ENCODE results near the gene TRIM15. TPM values are rescaled to one million over a fixed set of nuclear protein-coding genes. Genes with fewer than 3 reads are reported as not detected.

TRIM15 gene
- polyA plus RNA-seq, 1 donor (not counting 4 experiments of a cell fraction or from before 2014, with no cell fraction given): not detected

DNA sequence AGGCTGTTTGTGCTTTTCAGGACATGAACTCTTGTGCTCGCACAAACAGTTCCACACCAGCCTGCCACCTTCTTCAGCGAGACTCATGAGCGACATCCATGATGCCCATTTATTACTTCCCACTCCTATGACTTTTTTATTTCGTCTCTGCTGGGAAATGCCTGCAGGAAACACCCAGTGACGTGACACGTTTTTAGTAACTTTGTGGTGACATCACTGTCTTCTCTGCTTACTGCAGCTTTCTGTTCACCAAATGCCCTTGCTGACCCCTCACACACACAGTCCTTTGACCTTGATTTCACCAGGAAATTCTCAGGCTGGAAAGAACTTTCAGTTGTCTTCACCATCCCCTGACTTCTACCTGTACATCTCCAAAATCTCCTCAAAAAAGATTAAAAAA is 18.5 kb upstream of the TRIM15 start:
- FAIRE-seq (no peak), DNase-seq (ENCODE audit: low read depth, low spot score) (no peak)
- H3K36me3 ChIP-seq (ENCODE audit: control insufficient read depth in 2 of 2, extremely low read depth in 1 of 2, insufficient read depth in 2 of 2, low read length in 2 of 2): no peaks in the 10 kb centered on the region
- H3K9me1 ChIP-seq (ENCODE audit: control insufficient read depth, extremely low read depth, insufficient read depth, low read length): no peaks in the 10 kb centered on the region
- peaks cover 22% of the 10 kb centered on the region for H3K27me3 ChIP-seq (ENCODE audit: control insufficient read depth, extremely low read depth, insufficient read depth, low read length)
- dilution Hi-C loops (cut with MboI; ENCODE audit: extremely low pct_ligation_motif_present, low sequenced_read_pairs): no loop called here
- H3K4me3 ChIP-seq (ENCODE audit: control insufficient read depth in 2 of 3, extremely low read depth in 1 of 3, insufficient read depth in 2 of 3, low read depth in 1 of 3, low read length in 3 of 3): no peak overlapping the region
- no peak for TF ChIP-seq EZH2 (IDR thresholded peaks at IDR 0.05; ENCODE audit: low read length)
- no peak overlapping the region for H3K4me2 ChIP-seq (ENCODE audit: control insufficient read depth, extremely low read depth, insufficient read depth, low read depth, low read length)
- H4K20me1 ChIP-seq (ENCODE audit: control insufficient read depth, extremely low read depth, insufficient read depth, low read length): no peaks in the 10 kb centered on the region
- no peak overlapping the region for H2AFZ ChIP-seq (ENCODE audit: control insufficient read depth, low read length)
- H3K79me2 ChIP-seq (ENCODE audit: control insufficient read depth, insufficient read depth, low read length): no peaks in the 10 kb centered on the region
- H3K9me3 ChIP-seq (ENCODE audit: control insufficient read depth, low read depth, low read length): no peaks in the 10 kb centered on the region
- H3K4me1 ChIP-seq (ENCODE audit: control insufficient read depth, extremely low read depth, insufficient read depth, low read length): no peaks in the 10 kb centered on the region
- H3K27ac ChIP-seq (ENCODE audit: control insufficient read depth, insufficient read depth, low read length): no peak overlapping the region
- no peak overlapping the region for H3K9ac ChIP-seq (ENCODE audit: control insufficient read depth, extremely low read depth, insufficient read depth, low read length)

DNA sequence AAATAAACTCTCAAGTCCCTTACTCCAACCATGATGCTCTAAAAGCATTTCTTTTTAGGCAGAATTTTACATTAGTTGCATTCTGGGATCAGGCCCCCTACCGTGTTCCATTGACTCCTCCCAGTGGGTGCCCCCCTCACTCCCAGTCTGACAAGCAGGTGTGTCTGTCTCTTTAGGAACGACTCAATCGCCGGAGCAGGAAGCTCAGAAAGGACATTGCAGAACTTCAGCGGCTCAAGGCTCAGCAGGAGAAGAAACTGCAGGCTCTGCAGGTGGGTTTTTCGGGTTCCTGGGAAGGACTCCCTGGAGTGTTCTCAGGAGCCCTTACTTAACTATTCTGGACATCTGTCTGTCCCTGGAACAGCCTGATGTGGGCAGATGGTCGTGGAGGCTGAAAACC is 17.5 kb upstream of the TRIM15 start:
- no peaks in the 10 kb centered on the region for H4K20me1 ChIP-seq (ENCODE audit: control insufficient read depth, extremely low read depth, insufficient read depth, low read length)
- H3K4me2 ChIP-seq (ENCODE audit: control insufficient read depth, extremely low read depth, insufficient read depth, low read depth, low read length): no peak overlapping the region
- no peaks in the 10 kb centered on the region for H3K4me1 ChIP-seq (ENCODE audit: control insufficient read depth, extremely low read depth, insufficient read depth, low read length)
- H3K9me1 ChIP-seq (ENCODE audit: control insufficient read depth, extremely low read depth, insufficient read depth, low read length): no peaks in the 10 kb centered on the region
- dilution Hi-C loops (cut with MboI; ENCODE audit: extremely low pct_ligation_motif_present, low sequenced_read_pairs): no loop called here
- peaks cover 22% of the 10 kb centered on the region for H3K27me3 ChIP-seq (ENCODE audit: control insufficient read depth, extremely low read depth, insufficient read depth, low read length)
- no peak overlapping the region for H2AFZ ChIP-seq (ENCODE audit: control insufficient read depth, low read length)
- H3K9me3 ChIP-seq (ENCODE audit: control insufficient read depth, low read depth, low read length): no peaks in the 10 kb centered on the region
- TF ChIP-seq EZH2 (IDR thresholded peaks at IDR 0.05; ENCODE audit: low read length): no peak
- TF ChIP-seq, protein P1, sequence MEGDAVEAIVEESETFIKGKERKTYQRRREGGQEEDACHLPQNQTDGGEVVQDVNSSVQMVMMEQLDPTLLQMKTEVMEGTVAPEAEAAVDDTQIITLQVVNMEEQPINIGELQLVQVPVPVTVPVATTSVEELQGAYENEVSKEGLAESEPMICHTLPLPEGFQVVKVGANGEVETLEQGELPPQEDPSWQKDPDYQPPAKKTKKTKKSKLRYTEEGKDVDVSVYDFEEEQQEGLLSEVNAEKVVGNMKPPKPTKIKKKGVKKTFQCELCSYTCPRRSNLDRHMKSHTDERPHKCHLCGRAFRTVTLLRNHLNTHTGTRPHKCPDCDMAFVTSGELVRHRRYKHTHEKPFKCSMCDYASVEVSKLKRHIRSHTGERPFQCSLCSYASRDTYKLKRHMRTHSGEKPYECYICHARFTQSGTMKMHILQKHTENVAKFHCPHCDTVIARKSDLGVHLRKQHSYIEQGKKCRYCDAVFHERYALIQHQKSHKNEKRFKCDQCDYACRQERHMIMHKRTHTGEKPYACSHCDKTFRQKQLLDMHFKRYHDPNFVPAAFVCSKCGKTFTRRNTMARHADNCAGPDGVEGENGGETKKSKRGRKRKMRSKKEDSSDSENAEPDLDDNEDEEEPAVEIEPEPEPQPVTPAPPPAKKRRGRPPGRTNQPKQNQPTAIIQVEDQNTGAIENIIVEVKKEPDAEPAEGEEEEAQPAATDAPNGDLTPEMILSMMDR (optimal IDR thresholded peaks at IDR 0.05 in 1 of 3, IDR thresholded peaks at IDR 0.05 in 1 of 3, conservative IDR thresholded peaks at IDR 0.05 in 1 of 3; ENCODE audit: extremely low read depth in 1 of 3, insufficient read depth in 2 of 3, low read length in 3 of 3): no peak
- H3K36me3 ChIP-seq (ENCODE audit: control insufficient read depth in 2 of 2, extremely low read depth in 1 of 2, insufficient read depth in 2 of 2, low read length in 2 of 2): no peaks in the 10 kb centered on the region
- no peaks in the 10 kb centered on the region for H3K79me2 ChIP-seq (ENCODE audit: control insufficient read depth, insufficient read depth, low read length)
- DNase-seq (ENCODE audit: low read depth, low spot score) (no peak), FAIRE-seq (no peak)
- no peak overlapping the region for H3K9ac ChIP-seq (ENCODE audit: control insufficient read depth, extremely low read depth, insufficient read depth, low read length)
- no peak overlapping the region for H3K27ac ChIP-seq (ENCODE audit: control insufficient read depth, insufficient read depth, low read length)
- H3K4me3 ChIP-seq (ENCODE audit: control insufficient read depth in 2 of 3, extremely low read depth in 1 of 3, insufficient read depth in 2 of 3, low read depth in 1 of 3, low read length in 3 of 3): no peak overlapping the region

DNA sequence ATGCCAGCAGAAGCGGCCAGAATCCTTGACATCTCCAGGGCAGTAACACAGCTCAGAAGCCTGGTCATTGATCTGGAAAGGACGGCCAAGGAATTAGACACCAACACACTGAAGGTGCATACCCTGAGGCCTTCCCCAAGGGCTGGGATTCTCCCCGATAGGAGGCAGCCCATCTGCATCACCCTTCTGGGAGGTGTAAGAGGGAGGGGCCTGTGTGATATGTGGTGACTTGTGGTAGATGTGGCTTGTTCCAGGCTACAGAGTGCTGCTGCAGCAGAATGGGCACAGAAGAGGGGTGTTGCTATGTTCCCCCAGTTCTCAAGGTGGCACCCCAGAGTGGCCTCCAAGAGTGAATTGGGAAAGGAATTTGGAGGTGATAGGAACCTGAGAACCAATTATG is 16.2 kb upstream of the TRIM15 start:
- dilution Hi-C loops (cut with MboI; ENCODE audit: extremely low pct_ligation_motif_present, low sequenced_read_pairs): no loop called here
- no peak for FAIRE-seq

More for the DNA sequence above, 16.2 kb upstream of the TRIM15 start:
- no peaks in the 10 kb centered on the region for H3K9me1 ChIP-seq (ENCODE audit: control insufficient read depth, extremely low read depth, insufficient read depth, low read length)
- no peaks in the 10 kb centered on the region for H3K79me2 ChIP-seq (ENCODE audit: control insufficient read depth, insufficient read depth, low read length)
- H4K20me1 ChIP-seq (ENCODE audit: control insufficient read depth, extremely low read depth, insufficient read depth, low read length): no peaks in the 10 kb centered on the region
- H3K4me2 ChIP-seq (ENCODE audit: control insufficient read depth, extremely low read depth, insufficient read depth, low read depth, low read length): no peak overlapping the region
- no peaks in the 10 kb centered on the region for H3K36me3 ChIP-seq (ENCODE audit: control insufficient read depth in 2 of 2, extremely low read depth in 1 of 2, insufficient read depth in 2 of 2, low read length in 2 of 2)
- H3K4me3 ChIP-seq (ENCODE audit: control insufficient read depth in 2 of 3, extremely low read depth in 1 of 3, insufficient read depth in 2 of 3, low read depth in 1 of 3, low read length in 3 of 3): no peak overlapping the region
- H3K27me3 ChIP-seq (ENCODE audit: control insufficient read depth, extremely low read depth, insufficient read depth, low read length): peaks cover 16% of the 10 kb centered on the region
- no peaks in the 10 kb centered on the region for H3K9me3 ChIP-seq (ENCODE audit: control insufficient read depth, low read depth, low read length)
- H3K4me1 ChIP-seq (ENCODE audit: control insufficient read depth, extremely low read depth, insufficient read depth, low read length): no peaks in the 10 kb centered on the region
- no peak overlapping the region for H3K9ac ChIP-seq (ENCODE audit: control insufficient read depth, extremely low read depth, insufficient read depth, low read length)
- DNase-seq (ENCODE audit: low read depth, low spot score): no peak
- no peak overlapping the region for H2AFZ ChIP-seq (ENCODE audit: control insufficient read depth, low read length)
- H3K27ac ChIP-seq (ENCODE audit: control insufficient read depth, insufficient read depth, low read length): no peak overlapping the region
- TF ChIP-seq, protein P1 (optimal IDR thresholded peaks at IDR 0.05 in 1 of 3, IDR thresholded peaks at IDR 0.05 in 1 of 3, conservative IDR thresholded peaks at IDR 0.05 in 1 of 3; ENCODE audit: extremely low read depth in 1 of 3, insufficient read depth in 2 of 3, low read length in 3 of 3): no peak
